Skeletal muscle cell (primary cell): ENCODE data around the gene LYPD6.

Experiments used
- DNase-seq: peaks from one replicate; pipeline ENCODE4 v3.0.0-alpha.2; 2010; ENCODE audit warnings: low read depth
- H3K4me3 ChIP-seq: 2 replicates; pipeline ENCODE4 v1.5.1; 2011; ENCODE audit warnings: low read depth, mild to moderate bottlenecking, control low read depth, low read length, moderate library complexity

Gene LYPD6

DNA sequence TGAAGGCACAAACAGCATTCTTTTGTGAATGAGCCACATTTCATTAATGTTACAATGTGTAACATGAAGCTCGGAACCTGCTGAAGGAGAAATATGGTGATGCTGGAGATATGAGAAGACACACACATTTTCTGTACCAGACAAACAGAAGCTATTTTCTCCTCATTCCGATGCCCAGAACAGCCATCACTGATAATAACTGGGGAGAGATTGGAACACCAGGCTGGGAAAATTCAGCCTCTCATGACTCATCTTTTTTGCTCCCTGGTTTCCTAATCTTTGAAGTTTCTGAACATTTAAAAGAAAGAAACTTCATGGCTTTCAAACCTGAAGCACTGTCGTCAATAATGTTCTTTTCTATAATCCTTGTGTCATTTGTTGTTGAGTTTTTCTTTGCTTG, 110.9 kb downstream of the LYPD6 start:
- H3K4me3 ChIP-seq, result no peak overlapping the region
- DNase-seq, result no peak

DNA sequence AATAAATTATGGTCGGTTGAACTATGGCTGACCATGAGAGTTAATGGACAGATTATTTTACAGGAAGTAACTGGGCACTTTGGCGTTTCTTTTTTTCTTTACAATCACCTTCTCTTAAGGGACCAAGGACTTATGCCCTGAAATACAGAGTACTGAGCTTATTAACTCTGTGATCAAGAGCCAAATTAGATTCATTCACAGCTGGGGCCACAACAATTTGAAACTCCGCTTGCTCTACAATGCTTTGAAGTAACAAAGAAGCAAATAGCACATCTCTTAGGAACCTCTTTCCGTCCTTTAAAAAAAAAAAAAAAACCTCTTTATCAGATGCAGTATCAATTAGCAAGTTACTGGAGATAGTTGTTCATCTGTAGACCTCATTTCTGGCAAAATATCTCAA, 112.0 kb downstream of the LYPD6 start:
- DNase-seq, result no peak
- H3K4me3 ChIP-seq, result no peak overlapping the region

DNA sequence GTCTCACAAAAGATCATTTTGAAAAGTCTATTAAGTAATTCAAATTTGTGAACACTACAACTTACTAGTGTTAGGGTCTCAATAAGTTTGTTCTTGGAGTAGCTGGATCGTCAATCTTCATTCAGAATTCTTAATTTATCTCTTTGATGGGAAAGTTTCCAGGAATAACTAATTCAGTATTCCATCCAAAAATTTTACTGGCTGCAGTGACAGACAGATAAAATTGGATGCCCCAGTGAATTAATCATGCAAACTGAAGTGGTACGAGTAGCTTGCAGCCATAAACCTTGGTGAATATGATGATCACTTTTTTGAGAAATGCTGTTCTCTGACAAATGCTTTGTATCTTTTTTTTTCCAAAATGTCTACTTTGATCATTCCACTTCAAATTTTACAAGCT, 112.8 kb downstream of the LYPD6 start:
- DNase-seq, result no peak
- no peak overlapping the region for H3K4me3 ChIP-seq

DNA sequence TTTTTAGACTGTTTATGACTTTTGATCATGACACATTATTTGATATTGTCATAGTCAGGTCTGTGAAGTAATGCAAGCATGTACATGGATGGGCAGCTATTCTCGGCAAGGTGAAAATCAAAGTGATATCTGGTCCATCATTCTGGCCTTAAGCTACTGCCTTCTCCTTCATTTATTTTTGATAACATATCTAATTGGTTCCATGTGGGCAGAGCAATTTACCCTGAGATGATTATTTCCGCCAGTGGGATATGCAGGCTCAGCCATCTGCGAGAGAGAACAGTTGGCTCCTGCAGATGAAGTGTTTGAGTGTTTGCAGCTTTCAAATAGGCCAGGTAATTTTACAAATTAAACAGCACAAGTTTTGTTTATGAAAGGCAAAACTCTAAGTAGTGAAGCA, 116.4 kb downstream of the LYPD6 start:
- H3K4me3 ChIP-seq, result no peak overlapping the region
- DNase-seq, result no peak

DNA sequence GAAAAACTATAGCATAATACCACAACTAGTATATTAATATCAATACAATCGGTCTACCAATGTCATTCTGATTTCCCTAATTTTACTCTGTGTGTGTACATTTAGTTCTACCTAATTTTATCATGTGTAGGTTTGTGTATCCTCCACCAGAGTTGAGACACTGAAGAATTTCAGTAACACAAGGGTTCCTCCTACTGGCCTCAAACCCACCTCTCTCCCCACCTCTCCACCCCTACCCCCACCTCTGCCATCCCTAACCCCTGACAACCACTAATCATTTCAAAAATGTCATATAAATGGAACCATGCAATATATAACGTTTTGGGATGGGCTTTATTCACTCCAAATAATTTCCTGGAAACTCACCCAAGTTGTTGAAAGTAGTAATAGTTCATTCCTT, 117.9 kb downstream of the LYPD6 start:
- no peak for DNase-seq
- no peak overlapping the region for H3K4me3 ChIP-seq

DNA sequence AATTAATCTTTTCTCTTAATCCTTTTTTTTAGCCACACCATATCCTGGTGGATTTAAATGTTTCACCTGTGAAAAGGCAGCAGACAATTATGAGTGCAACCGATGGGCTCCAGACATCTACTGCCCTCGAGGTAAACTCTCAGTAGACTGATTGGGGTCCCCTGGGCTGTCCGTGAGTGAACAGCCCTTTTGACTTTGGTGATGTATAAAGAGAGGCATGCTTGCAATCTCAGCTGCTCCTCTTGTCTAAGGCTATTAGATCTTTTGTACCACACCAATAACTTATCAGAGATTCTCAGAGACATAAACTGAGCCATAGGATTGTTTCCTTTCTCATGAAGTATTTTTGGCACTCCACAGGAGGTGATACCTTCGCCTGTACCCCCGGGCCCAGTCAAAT, 118.6 kb downstream of the LYPD6 start:
- no peak overlapping the region for H3K4me3 ChIP-seq
- no peak for DNase-seq

DNA sequence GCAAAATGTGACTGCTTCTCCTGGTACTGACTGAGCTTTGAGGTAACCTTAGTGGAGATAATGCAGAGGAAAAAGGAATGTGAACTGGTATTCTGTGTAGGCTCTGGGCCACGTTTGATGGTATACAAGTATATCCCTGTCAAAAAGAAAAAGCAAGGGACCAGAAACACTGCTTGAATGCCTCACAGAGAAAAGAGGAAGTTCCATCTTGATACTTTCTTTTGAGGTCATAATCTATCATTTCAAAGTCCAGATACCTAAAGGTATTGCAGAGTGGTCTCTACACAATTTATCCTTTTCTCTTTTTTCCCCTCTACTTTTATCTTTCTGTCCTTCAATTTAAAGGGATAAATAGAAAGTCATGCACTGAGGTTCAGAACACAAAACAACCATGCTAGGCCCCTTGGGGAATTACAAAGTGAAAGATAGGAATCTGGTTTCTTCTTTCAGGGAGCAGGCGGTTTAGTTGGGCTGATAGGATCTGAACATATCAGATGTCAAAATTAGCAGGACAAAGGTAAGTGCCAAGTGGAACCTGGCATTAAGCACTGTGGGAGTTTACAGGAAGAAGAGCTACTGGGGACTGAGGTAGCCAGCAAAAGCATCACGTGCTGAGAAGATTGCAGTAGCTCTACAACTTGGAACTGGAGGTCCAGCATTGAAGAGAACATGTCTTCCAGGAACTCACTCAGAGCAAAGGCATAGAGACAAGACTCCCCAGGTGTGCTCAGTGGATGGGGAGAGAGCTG, 121.2 kb downstream of the LYPD6 start:
- H3K4me3 ChIP-seq, result no peak overlapping the region
- DNase-seq, result no peak

DNA sequence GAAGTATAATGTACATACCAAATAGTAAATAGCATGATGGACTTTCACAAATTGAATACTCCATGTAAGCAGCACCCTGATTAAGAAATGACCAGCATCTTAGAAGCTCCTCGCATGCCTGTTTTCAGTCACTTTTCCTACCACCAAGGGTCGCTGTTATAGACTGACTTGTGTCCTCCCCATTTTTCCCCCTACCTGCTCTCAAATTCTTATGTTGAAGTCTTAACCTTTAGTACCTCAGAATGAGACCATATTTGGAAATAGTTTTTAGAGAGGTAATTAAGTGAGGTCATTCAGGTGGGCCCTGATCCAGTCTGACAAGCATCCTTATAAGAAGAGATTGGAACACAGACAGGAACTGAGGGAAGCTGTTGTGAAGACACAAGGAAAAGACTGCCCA, 125.9 kb downstream of the LYPD6 start:
- H3K4me3 ChIP-seq, result no peak overlapping the region
- no peak for DNase-seq

DNA sequence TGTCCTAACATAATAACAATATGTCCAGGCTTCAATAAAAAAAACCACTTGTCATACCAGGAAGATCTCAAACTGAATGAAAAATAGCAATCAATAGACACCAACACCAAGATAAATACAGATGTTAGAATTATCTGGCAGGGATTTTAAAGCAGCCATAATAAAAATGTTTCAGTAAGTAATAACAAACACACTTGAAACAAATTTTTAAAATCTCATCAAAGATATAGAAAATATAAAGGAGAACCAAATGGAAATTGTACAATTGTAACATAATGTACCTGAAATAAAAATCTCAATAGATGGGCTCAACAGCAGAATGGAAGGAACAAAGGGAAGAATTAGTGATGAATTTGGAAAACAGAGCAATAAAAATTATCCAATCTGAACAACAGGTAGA, 128.1 kb downstream of the LYPD6 start:
- no peak for DNase-seq
- no peak overlapping the region for H3K4me3 ChIP-seq

DNA sequence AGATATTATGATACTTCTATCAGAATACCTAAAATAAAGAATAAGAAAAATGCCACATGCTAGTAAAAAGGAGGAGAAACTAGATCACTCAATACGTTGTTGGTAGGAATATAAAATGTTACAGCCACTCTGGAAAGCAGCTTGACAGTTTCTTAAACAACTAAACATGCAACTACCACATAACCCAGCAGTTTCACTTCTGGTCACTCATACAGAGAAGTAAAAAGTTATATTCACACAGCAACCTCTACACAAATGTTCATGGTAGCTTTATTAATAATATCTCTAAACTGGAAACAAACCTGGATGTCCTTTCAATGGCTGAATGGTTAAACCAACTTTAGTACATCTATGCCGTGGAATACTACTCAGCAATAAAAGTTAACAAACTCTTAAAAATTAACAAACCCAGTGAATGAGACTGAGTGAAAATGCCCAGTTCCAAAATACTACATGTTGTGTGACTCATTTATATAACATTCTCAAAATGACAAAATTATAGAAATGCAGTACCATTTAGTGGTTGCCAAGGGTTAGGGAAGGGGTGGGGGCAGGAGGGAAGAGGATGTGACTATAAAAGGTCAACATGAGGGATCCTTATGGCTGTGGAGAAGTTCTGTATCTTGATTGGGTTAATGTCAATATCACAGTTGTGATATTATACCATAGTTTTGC, 133.1 kb downstream of the LYPD6 start:
- DNase-seq, result no peak
- no peak overlapping the region for H3K4me3 ChIP-seq

DNA sequence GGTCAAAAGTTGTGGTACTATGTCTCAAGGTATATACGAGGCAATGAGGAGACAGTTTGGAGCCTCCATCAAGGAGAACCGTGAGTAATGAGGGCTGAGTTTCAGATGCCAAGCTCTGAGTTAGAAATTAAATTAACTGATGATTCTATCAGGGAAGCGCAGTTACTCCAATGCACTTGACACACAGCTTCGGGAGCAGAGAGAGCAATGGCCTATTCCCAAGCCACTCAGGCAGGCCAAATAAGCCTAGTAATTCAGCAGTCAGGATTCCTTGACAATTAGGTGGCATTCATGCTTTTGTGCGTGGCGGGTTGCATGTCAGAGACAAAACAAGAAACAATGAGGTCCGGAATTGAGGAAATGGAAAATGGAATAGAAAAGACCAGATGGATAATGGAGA, 134.0 kb downstream of the LYPD6 start:
- no peak overlapping the region for H3K4me3 ChIP-seq
- no peak for DNase-seq

DNA sequence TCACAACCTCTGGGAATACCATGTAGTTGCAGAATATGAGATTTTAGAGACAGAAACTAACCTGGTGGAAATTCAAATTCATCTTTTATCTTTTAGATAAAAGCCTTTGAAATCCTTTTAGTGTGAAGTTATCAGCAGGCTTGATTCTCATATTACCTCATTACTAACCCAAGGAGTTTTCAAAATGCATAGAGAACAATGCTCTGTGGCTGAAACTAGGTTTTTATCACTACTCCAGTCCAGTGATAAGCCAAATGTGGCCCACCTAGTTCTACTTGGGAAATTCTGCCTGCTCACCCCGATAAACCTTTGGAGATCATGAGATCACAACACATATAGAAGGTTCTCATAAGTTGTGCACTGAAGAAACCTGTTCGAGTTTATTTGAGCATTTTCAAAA, 135.5 kb downstream of the LYPD6 start:
- no peak overlapping the region for H3K4me3 ChIP-seq
- DNase-seq, result no peak

DNA sequence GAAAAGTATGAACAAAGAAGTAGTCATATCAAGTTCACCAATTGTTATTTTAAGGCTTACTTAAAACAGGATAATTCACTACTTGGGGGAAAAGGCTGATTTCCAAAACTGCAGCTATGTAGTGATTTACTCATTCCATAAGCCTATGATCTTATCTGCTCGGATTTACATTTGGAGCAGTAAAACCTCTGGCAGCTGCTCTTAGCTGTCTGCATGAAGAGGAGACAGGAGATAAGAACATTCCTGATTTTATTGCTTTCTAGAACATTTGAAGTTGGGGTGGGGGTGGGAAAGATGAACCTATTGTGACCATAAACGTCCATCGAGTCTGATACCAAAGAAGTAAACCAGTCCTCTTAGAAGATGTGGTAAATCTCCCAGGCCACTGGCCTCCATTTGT, 136.2 kb downstream of the LYPD6 start:
- no peak overlapping the region for H3K4me3 ChIP-seq
- no peak for DNase-seq

DNA sequence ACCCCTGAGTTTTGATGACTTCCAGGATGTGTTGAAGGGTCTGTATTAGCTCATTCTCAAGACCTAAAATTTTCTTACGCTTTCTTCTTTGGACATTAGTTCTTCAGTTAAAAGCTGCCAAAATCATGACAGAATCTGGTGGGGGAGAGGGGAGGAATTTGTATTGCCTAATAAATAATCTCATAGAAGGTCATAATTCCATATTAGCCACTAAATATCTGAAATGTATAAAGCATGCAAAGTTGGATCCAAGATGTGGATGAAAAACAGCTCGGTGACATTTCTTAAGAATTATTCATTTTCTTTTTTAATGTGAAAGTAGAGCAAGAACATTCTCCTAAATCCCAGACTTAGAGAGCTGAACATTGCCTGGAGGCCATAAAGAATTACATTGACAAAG, 137.0 kb downstream of the LYPD6 start:
- H3K4me3 ChIP-seq, result no peak overlapping the region
- no peak for DNase-seq

DNA sequence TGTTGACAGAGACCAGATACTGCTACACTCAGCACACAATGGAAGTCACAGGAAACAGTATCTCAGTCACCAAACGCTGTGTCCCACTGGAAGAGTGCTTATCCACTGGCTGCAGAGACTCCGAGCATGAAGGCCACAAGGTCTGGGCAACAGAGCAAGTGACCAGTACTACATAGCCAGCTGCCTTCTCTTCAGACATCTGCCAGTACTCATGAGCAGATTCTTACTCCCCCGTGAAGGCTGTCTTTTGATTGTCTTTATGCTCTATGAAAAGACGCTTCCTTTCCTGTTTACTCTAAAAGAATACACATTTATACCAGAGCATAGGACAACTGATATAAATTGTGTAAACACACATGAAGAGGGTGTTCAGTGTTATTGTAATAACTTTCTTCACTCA, 138.2 kb downstream of the LYPD6 start:
- H3K4me3 ChIP-seq, result no peak overlapping the region
- no peak for DNase-seq

DNA sequence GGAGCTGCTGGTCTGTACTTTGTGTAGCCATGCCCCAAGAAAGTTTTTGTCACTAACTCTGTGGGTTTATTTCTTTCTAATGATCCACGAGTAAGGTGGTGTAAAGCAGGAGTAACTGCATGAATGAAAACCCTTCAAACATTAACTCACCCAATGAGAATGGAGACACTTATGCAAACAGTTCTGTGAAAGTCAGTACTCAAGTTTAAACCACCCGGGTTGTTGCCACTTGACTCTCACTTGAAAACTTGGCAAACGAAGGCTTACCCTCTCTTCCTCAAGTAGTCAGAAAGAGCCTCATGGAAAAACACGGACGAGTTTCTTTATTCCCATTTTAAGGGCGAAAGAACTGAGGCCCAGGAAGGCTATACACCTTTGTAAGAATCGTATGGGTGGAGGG, 139.7 kb downstream of the LYPD6 start:
- no peak for DNase-seq
- no peak overlapping the region for H3K4me3 ChIP-seq

DNA sequence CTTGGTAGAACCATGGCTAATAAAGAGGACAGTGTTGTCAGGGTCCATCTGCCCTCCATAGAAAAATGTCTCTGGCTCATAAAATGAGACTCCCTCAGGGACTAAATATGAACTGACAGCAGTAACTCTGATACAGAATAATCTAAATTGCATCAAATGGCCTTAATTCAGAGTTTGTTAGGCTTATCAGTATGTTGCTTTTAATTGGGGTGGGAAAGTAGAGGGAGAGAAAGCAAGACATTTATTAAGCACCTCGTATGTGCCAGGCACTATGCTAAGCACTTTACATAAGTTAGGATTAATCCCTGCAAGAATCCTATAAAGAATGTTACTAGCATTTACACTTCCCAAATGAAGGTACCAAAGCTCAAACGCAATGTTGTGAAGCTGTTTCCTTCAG, 142.0 kb downstream of the LYPD6 start:
- DNase-seq, result no peak

DNA sequence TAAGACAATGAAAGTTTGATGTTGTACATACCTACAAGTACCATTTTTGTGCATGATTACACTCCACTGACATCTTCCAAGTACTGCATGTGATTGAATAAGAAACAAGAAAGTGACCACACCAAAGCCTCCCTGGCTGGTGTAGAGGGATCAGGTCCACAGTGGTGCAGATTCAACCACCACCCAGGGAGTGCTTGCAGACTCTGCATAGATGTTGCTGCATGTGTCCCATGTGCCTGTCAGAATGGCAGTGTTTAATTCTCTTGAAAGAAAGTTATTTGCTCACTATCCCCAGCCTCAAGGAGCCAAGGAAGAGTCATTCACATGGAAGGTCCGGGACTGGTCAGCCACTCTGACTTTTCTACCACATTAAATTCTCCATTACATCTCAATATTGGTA, 142.7 kb downstream of the LYPD6 start:
- H3K4me3 ChIP-seq, result no peak overlapping the region
- DNase-seq, result no peak

More for the DNA sequence above, 142.0 kb downstream of the LYPD6 start:
- H3K4me3 ChIP-seq, result no peak overlapping the region

DNA sequence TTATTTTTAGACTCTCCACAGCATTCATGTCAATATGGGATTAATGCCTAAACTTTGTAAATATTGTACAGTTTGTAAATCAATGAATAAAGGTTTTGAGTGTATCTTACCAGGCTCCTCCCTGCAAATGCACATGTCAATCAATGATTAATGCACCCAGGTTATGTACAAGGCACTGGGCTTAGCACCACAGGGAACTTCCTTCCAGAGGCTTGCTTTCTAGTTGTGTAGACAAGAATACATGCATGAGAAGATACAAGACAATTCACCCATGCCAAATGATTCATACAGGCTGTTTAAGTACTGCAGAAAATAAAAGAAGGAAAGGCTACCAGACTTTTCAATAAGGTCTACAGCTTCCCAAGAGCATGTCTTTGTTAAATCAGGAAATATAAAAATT, 143.1 kb downstream of the LYPD6 start:
- DNase-seq, result no peak
- H3K4me3 ChIP-seq, result no peak overlapping the region

DNA sequence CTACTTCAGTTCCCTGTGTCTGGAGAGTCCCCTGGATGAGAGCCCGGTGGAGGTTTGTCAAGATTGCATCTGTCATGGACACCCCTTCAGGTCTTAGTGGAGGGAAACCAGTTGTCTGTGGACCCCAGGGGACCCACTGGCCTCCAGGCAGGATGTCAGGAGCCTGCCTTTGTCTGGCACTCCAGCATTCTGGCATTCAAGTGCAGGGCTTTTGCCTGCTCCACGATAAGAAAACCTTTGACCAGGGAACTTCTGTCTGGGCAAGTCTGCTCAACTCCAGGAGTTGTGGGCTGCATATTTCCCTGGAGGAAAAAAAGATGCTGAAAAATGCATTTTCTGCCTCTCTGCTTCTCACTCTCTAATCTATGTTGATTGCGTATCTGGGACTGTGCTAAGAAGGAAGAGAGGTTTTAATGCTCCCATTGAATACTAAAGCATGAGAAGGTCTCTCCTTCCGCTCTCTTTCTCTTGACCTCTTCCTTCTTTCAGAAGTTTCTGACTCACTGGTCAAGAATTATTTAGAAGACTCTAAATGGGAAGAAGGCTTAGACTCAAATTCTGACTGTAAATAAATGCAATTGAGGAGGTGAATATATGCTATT, 152.7 kb downstream of the LYPD6 start:
- no peak for DNase-seq
- H3K4me3 ChIP-seq, result no peak overlapping the region

DNA sequence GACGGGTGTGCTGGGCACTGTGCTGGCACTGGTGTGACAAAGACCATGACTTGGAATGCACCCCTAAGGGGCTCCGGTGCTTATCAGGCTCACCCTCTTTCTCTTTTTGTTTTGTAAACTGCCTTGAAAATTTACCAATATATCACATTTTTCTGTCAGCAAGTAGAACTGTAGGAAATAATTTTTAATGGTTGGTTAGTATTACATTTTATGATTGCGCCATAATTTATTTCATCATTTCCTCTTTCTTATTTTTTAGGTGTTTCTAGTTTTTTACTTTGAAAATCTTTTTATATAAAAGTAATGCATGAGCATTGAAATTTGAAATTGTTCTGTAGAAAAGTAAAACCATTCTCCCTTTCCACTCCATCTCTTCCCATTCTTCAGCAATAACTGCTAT, 156.3 kb downstream of the LYPD6 start:
- DNase-seq, result no peak
- H3K4me3 ChIP-seq, result no peak overlapping the region
